GM12874 (cell line): ENCODE measurements around the gene GYG1.

Experiments
- CTCF ChIP-seq: IDR thresholded peaks from 2 replicates; pipeline ENCODE4 v1.5.1; 2011; ENCODE audit warnings: low read depth, mild to moderate bottlenecking, control low read depth, low read length, moderate library complexity; ENCODE audit not compliant: insufficient read depth

GYG1 gene

DNA sequence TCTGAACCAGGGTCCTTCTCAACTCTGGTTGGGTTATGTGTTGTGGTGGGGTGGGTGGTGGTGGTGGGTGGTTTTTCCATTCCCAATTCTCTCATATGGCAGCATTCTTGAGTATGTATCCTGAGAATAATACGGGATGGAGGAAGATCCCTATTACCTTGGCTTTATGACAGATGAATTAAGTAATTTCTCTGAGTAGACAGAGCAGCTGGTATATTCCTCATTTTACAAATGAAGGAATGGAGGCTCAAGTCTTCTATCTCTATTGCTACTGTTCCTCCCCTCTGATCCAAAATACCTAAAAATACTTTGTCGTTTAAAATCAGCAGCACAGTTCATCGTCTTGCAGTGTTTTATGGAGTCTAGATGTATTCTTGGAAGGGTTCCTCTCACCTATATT lies 10.4 kb downstream of the GYG1 start:
- no peak for TF ChIP-seq CTCF

- no peak for TF ChIP-seq CTCF
These were observed 12.4 kb downstream of the GYG1 start for GRCh38 chr3:149003653-149004305.

GRCh38 chr3:149004622-149005021 lies 13.3 kb downstream of the GYG1 start:
- no peak for TF ChIP-seq CTCF

GRCh38 chr3:149005416-149005815 lies 14.1 kb downstream of the GYG1 start:
- TF ChIP-seq CTCF: no peak

DNA sequence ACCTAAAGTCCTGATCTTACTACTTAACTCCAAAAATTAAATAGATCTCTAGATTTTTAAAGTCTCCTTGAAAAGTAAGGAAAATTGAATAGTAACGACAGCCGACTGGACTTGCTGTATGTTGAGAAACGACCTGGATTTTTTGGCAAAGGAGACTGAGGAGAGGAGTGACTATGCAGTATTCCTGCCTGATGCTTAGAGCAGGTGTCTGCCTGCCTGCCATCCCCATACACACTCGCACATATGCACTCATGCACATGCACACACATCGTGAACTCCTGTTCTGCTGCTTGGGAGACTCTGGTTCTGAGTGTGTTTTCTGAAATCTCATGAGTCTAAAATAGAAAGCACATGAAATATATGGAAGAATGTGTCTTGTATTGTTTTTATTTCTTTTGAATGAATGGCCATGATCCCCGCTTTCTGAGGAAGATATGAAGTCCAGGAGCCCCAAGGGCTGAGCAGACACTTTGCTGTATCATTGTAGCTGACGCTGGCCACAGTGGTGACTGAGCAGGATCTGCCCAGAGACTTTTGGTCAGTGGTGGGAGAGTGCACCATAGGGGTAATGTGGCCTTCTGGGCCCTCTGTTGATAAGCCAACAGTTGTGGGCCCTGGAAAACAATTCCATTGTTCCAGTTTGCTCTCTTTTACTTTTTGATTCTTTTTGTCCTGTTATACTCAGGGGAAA lies 16.4 kb downstream of the GYG1 start:
- TF ChIP-seq CTCF: no peak

DNA sequence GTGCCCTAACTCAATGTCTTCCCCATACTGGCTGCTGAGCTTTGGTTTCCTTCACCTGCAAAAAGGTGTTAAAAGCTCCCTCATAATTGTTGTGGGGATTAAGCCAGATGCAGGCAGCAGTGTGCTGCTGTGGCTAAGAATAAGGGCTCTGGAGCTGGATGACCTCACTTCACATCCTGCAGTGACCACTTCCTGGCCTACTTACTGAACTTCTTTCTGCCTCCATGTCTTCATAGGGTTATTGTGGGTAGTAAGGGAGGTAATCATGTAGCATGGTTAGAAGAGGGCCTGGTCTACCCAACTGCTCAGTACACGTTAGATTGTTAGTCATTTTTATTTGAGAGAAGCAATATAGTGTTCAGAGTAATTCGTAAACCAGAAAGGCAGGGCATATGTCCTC lies 18.4 kb downstream of the GYG1 start:
- TF ChIP-seq CTCF: no peak

GRCh38 chr3:149010504-149010951 lies 19.2 kb downstream of the GYG1 start:
- no peak for TF ChIP-seq CTCF
